C4-2B (cell line): Measurements from ENCODE around the gene PSMF1.

Source experiments
- H3K27ac ChIP-seq: fragments of 450-650 bp; 2 replicates; pipeline ENCODE4 v1.5.1; 2017
- CTCF ChIP-seq: fragments of 450-650 bp; conservative IDR thresholded peaks from 2 replicates; pipeline ENCODE4 v1.5.1; 2017; ENCODE audit warnings: mild to moderate bottlenecking
- ZFX ChIP-seq: fragments of 450-650 bp; IDR thresholded peaks from 2 replicates; pipeline ENCODE4 v1.6.1; 2017

The PSMF1 gene

GRCh38 chr20:1086277-1087213 lies 31.9 kb upstream of the PSMF1 start:
- TF ChIP-seq CTCF (no peak), ZFX (no peak)
- H3K27ac ChIP-seq: no peak overlapping the region

GRCh38 chr20:1087311-1087905 lies 31.0 kb upstream of the PSMF1 start:
- TF ChIP-seq ZFX: no peak
- TF ChIP-seq CTCF: no peak
- H3K27ac ChIP-seq: no peak overlapping the region

GRCh38 chr20:1094751-1095150 lies 23.7 kb upstream of the PSMF1 start:
- no peak overlapping the region for H3K27ac ChIP-seq
- TF ChIP-seq CTCF (no peak), ZFX (no peak)

- H3K27ac ChIP-seq: no peak overlapping the region
- no peak for TF ChIP-seq CTCF
- TF ChIP-seq ZFX: no peak
These were observed 16.9 kb upstream of the PSMF1 start for GRCh38 chr20:1101533-1101932.

- no peak overlapping the region for H3K27ac ChIP-seq
- no peak for TF ChIP-seq ZFX
- no peak for TF ChIP-seq CTCF
These were observed 16.4 kb upstream of the PSMF1 start for GRCh38 chr20:1102016-1102415.

GRCh38 chr20:1103751-1104150 lies 14.7 kb upstream of the PSMF1 start:
- TF ChIP-seq CTCF (no peak), ZFX (no peak)
- no peak overlapping the region for H3K27ac ChIP-seq

- TF ChIP-seq CTCF (no peak), ZFX (no peak)
- H3K27ac ChIP-seq: no peak overlapping the region
These were observed 12.7 kb upstream of the PSMF1 start for GRCh38 chr20:1105599-1106194.
